Measurements from ENCODE around the gene MUC6.

- no peak for TF ChIP-seq EZH2 (IDR thresholded peaks at IDR 0.05; ENCODE audit: insufficient read depth, poor library complexity, severe bottlenecking)
- TF ChIP-seq EZH2phosphoT487 (IDR thresholded peaks at IDR 0.05; ENCODE audit: insufficient read depth, low read depth): no peak
These were observed 7.1 kb upstream of the MUC6 start for GRCh38 chr11:1043563-1044096.

All from GM23248 (cell line).